Ishikawa (cell line): ENCODE measurements around the gene B3GLCT.

ENCODE experiments used
- FOXM1 ChIP-seq: IDR thresholded peaks from 2 replicates; pipeline ENCODE4 v1.6.1; 2012; ENCODE audit warnings: low read depth, borderline replicate concordance
- TAF1 ChIP-seq: IDR thresholded peaks from 2 replicates; pipeline ENCODE4 v1.6.1; 2012; ENCODE audit warnings: low read depth, mild to moderate bottlenecking
- ZBTB7A ChIP-seq: IDR thresholded peaks from 2 replicates; pipeline ENCODE4 v1.6.1; 2012; ENCODE audit warnings: low read depth

DNA sequence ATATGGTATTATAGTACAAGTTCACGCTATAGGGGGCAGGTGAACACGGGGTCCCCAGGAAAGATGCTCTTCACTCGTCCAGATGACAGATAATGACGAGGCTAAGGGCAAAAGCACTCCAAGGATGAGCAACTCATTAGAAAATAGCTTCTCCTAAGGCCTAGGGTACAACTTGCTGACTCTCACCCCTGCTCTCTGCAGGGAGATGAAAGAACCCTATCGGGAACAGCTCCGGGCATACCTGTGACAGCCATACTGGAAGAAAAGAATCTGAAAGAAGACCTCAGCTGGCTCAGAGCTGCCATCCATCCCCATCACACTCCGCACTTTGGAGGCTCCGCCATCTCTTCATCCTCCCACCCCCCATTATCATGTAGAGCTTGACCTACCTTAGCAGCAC is 20.5 kb upstream of the B3GLCT start:
- TF ChIP-seq ZBTB7A (no peak), TAF1 (no peak), FOXM1 (no peak)
